WI38 (cell line): Measurements from ENCODE around the gene IGSF23.
"Not testable (repeated sequence)": the region's sequence is repeated elsewhere in the genome, so short reads cannot be mapped to it uniquely, and the experiment has no call there.

Source experiments
- H3K4me3 ChIP-seq: 2 replicates; pipeline ENCODE4 v1.5.1; 2011; ENCODE audit warnings: low read depth, mild to moderate bottlenecking, control low read depth, low read length
- TF ChIP-seq, protein P1 (sequence below): IDR thresholded peaks from 2 replicates; pipeline ENCODE4 v1.5.1; 2012; ENCODE audit warnings: low read depth, mild to moderate bottlenecking, control low read depth, low read length

IGSF23 gene

DNA sequence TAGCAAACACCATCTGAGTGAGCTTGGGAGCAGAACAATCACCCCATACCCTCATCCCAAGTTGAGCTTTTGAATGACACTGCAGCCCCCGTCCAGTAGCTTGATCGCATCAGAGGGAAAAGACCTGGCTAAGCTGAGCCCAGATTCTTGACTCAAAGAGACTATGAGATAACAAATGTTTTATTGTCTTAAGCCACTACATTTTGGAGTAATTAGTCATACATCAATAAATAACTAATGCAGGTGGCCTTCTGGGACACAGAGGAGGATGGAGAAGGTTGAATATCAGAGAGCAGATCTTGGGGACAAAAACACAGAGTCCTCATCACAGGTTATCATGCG, 24.6 kb upstream of the IGSF23 start:
- TF ChIP-seq, protein P1, sequence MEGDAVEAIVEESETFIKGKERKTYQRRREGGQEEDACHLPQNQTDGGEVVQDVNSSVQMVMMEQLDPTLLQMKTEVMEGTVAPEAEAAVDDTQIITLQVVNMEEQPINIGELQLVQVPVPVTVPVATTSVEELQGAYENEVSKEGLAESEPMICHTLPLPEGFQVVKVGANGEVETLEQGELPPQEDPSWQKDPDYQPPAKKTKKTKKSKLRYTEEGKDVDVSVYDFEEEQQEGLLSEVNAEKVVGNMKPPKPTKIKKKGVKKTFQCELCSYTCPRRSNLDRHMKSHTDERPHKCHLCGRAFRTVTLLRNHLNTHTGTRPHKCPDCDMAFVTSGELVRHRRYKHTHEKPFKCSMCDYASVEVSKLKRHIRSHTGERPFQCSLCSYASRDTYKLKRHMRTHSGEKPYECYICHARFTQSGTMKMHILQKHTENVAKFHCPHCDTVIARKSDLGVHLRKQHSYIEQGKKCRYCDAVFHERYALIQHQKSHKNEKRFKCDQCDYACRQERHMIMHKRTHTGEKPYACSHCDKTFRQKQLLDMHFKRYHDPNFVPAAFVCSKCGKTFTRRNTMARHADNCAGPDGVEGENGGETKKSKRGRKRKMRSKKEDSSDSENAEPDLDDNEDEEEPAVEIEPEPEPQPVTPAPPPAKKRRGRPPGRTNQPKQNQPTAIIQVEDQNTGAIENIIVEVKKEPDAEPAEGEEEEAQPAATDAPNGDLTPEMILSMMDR, result no peak
- peak overlapping the region; percentile 16; the same call in 1 of the 2 replicates for H3K4me3 ChIP-seq

DNA sequence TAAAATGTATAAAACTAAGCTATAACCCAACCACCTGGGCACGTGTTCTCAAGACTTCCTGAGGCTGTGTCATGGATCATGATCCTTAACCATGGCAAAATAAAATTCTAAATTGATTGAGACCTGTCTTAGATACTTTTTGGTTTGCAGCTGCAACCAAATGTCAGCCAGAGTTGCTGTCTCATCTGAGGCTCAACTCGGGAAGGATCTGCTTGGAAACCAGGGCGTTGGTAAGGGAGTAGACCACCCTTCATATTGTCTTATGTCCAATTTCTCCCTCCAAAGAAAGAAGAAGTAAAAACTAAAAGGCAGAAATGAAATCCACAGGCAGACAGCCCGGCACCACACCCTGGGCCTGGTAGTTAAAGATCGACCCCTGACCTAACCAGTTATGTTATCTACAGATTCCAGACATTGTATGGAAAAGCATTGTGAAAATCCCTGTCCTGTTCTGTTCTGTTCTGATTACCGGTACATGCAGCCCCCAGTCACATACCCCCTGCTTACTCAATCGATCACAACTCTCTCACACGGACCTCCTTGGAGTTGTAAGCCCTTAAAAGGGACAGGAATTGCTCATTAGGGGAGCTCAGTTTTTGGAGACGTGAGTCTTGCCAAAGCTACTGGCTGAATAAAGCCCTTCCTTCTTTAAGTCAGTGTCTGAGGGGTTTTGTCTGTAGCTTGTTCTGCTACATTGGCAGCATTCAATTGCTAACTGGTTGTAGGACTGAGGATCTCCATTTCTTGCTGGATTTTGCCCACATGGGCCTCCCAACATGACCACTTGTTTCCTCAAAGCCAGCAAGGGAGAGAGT, 22.9 kb upstream of the IGSF23 start:
- TF ChIP-seq, protein P1, result no peak
- H3K4me3 ChIP-seq, result no peak overlapping the region

DNA sequence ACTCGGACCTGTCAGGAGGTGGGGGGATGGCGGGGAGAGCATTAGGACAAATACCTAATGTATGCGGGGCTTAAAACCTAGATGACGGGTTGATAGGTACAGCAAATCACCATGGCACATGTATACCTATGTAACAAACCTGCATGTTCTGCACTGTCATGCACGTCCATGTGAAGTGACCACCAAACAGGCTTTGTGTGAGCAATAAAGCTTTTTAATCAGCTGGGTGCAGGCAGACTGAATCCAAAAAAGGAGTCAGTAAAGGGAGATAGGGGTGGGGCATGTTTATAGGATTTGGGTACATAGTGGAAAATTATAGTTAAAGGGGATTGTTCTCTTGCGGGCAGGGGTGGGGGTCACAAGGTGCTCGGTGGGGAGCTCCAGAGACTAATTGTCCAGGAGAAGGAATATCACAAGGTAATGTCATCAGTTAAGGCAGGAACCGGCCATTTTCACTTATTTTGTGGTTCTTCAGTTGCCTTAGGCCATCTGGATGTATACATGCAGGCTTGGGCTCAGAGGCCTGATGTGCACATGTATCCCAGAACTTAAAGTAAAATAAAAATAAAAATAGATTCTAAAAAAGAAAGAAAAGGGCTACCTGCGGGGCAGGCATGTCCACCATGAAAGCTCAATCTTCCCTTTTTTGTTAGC, 21.9 kb upstream of the IGSF23 start:
- H3K4me3 ChIP-seq, result not testable (repeated sequence)

DNA sequence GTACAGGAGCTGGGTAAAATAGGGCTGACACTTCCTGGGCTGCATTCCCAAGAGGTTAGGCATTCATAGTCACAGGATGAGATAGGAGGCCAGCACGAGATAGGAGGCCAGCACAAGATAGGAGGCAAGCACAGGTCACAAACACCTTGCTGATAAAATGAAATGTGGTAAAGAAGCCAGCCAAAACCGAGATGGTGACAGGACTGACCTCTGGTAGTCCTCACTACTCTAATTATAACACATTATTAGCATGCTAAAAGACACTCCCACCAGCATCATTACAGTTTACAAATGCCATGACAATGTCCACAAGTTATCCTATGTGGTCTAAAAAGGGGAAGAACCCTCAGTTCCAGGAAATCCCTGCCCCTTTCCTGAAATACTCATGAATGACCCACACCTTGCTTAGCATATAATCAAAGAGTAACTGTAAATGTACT, 20.9 kb upstream of the IGSF23 start:
- H3K4me3 ChIP-seq, result no peak overlapping the region
- TF ChIP-seq, protein P1, result no peak

DNA sequence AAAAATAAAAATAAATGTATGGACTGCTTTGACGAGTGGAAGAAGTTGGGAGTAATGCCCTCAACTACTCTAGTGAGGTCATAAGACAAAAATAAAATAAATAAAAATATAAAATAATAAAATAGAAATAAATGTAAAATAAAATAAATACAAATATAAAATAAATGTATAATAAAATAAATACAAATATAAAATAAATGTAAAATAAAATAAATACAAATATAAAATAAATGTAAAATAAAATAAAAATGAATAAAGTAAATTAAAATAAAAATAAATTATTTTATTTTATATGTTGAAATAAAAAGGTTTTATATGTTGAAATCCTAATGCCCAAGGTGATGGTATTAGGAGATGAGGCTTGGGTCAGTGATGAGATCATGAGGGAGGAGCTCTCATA, 20.1 kb upstream of the IGSF23 start:
- TF ChIP-seq, protein P1, result no peak
- H3K4me3 ChIP-seq, result no peak overlapping the region

DNA sequence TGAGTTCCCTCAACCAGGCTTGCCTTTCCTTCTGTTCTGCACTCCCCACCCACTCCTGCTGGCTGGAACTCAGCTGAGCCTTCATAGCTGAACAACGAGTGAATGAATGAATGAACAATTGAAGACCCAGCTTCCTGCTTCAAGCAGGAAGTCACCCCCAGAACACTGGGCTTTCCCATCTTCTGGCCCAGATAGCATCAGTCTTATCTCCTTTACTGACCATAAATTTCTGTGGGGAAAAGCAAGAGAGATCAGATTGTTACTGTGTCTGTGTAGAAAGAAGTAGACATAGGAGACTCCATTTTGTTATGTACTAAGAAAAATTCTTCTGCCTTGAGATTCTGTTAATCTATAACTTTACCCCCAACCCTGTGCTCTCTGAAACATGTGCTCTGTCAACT, 19.5 kb upstream of the IGSF23 start:
- H3K4me3 ChIP-seq, result not testable (repeated sequence)

DNA sequence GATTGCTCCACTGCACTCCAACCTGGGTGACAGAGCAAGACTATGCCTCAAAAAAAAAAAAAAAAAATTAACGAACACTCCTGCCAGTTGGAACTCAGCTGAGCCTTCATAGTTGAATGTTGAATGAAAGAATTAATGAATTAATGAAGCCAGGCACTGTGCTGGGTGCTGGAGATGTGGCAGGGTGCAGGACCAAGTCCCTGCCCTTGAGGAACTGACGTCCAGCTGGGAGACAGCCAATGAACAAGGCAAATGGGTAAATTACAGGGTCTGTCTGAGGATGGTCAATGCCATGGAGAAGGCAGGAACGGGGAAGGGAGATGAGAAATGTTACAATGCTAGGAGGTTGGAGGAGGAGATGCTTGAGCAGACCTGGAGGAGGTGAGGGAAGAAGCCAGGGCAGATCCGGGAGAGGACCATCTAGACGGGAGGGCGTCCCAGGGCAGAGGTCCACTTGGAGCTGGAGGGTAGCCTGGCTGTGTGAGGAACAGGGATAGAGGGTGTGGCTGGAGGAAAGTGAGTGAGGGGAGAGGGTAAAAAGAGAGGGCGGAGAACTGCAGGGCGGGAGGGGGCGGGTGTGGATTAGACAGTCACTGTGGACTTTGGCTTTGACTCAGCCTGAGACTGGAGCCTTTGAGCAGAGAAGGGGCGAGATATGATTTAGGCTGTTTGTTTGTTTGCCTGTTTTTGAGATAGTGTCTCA, 16.8 kb upstream of the IGSF23 start:
- TF ChIP-seq, protein P1, result no peak
- H3K4me3 ChIP-seq, result no peak overlapping the region

DNA sequence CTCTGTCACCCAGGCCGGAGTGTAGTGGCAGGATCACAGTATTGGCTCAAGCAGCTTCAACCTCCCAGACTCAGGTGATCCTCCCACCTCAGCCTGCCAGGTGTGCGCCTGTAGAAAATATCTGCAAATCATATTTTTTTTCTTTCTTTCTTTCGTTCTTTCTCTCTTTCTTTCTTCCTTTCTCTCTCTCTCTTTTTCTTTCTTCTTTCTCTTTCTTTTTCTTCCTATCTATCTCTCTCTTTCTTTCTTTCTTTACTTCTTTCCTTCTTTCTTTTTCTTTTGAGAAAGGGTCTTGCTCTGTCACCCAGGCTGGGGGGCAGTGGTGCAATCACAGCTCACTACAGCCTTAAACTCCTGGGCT, 16.3 kb upstream of the IGSF23 start:
- TF ChIP-seq, protein P1, result no peak
- no peak overlapping the region for H3K4me3 ChIP-seq
